GM18909 (cell line): ENCODE measurements around the gene SRGAP3.

ENCODE experiments used
- ATAC-seq: cut with Tn5 transposase; IDR thresholded peaks from one replicate; pipeline ENCODE4 v1.9.1; 2021; ENCODE audit warnings: mild to moderate bottlenecking; ENCODE audit not compliant: unreplicated experiment, poor library complexity

The SRGAP3 gene

GRCh38 chr3:9183811-9184460 lies 65.5 kb downstream of the SRGAP3 start:
- ATAC-seq: no peak

DNA sequence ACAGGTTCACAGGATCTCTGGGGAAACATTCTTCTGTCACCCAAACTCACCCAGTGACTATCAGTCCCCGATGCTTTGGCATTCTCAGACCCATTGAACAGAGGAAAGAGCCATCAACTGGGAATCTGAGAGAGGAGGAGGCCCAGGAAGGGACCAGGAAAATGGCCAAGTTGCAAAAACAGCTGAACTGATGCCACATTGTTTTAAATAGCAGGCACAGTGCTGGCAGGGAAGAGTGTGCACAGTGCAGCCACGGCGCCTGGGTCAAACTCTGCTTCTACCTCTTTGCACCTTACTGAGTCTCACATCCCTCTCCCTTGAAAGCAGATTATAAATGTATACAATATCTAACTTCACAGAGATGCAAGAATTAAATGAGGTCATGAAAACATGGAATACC lies 66.4 kb downstream of the SRGAP3 start:
- no peak for ATAC-seq

GRCh38 chr3:9180764-9181117 lies 68.7 kb downstream of the SRGAP3 start:
- peak; percentile 31 for ATAC-seq

DNA sequence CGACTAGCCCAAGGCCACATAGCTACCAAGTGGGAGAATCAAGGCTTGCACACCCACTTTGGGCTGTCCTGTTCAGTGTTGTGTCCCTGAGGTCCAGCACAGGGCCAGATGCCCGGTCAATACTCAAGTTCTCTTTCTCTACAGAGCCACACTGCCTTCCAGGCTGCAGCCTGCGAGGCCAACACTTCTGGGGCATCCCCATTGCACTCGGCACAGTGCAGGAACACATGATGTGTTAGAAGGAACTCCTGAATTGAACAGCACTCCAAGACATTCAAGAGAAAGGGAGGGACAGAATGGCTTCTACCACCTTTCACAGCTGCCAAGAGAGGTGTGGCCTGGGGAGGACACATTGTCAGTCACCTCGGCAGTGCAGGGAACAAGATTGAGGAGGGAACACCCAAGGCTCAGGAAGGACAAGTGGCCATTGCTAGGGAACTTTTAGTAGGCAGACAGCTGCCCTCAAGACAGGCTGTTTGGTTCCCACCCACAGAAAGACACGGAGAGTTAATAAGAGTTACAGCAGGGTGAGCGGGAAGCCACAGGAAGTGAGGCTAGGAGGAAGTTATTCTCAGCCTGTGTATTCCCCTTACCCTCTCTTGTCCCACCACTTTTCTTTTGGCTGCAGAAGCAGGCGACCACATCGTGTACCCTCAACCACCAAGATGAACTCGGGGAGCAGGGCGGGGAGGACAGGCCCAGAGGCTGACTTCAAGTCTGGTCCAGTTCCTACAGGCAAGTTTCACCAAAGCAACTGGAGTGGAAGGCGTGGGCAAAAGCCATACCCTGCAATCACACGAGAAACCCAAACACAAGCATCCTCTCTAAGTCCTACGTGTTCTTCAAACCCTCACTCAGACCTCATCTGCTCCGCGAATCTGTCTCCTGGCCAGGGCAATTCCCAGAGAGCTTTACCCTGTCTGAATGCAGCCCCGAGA lies 69.4 kb downstream of the SRGAP3 start:
- ATAC-seq: peak; percentile 63

DNA sequence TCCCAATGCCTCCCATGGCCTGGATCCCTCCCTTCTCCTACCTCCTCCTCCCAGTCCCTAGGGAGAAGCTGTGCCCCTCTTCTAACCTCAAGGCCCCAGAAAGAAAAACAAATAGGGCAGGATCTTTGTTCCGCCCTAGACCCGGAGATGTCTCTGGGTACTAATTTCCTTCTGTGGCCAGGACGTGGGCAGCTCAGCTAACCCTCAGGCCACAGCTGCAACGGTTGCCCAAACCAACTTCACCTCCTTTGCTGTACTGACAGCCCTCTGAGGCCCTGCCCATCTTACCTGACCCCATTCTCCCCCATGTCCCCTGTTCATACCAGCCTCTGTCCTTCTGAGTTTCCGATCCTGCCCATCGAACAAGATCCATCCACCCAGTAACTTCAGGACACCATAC lies 70.7 kb downstream of the SRGAP3 start:
- no peak for ATAC-seq

- no peak for ATAC-seq
Observed at GRCh38 chr3:9175421-9175820, 74.0 kb downstream of the SRGAP3 start.

- no peak for ATAC-seq
Observed at GRCh38 chr3:9173445-9173844, 76.0 kb downstream of the SRGAP3 start.

- ATAC-seq: no peak
Observed at GRCh38 chr3:9172851-9173321, 76.6 kb downstream of the SRGAP3 start.

- ATAC-seq: no peak
Observed at GRCh38 chr3:9170851-9171160, 78.6 kb downstream of the SRGAP3 start.

- no peak for ATAC-seq
Observed at GRCh38 chr3:9169956-9170850, 79.2 kb downstream of the SRGAP3 start.

DNA sequence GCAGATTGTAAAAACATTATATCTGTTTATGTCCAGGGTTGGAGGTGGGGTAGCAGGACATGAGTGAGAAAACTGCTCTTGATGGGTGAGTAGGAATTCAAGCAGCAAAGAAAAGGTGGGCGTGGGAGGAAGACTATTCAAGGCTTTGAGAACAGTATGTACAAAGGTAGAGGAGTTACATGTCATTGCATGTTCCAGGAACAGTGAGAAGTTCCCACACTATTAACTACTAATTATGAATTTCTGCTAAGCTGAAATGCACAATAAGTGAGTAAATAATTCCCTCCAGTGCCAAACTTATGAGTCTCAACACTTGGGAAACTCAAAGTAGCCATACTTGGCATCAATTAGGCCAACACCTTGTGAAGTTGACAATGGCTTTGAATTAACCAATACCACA lies 80.1 kb downstream of the SRGAP3 start:
- no peak for ATAC-seq

GRCh38 chr3:9168241-9168741 lies 81.2 kb downstream of the SRGAP3 start:
- ATAC-seq: peak; percentile 99

GRCh38 chr3:9167222-9167621 lies 82.2 kb downstream of the SRGAP3 start:
- no peak for ATAC-seq

GRCh38 chr3:9165421-9165820 lies 84.0 kb downstream of the SRGAP3 start:
- no peak for ATAC-seq

DNA sequence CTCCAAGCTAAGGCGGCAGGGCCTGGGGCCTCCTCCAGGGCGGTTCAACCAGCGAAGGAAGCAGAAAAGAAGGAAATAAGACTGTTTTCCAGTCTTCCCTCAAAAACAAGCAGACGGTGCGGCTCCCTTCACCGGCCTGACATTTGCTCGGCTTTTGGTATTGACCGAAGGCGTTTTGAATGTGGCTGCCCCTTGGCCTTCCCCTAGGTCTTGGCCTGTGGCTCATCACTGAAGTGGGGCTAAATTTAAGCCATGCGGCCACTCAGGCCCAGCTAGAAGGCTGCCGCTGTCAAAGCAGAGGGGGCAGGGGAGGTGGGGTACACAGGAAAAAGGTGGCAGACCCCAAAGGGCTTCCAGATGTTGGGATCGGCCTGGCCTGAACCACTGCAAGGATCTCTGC lies 86.2 kb downstream of the SRGAP3 start:
- ATAC-seq: no peak

- ATAC-seq: no peak
Observed at GRCh38 chr3:9161811-9162210, 87.6 kb downstream of the SRGAP3 start.

GRCh38 chr3:9161298-9161697 lies 88.1 kb downstream of the SRGAP3 start:
- no peak for ATAC-seq

- no peak for ATAC-seq
Observed at GRCh38 chr3:9158865-9159630, 90.4 kb downstream of the SRGAP3 start.

- ATAC-seq: no peak
Observed at GRCh38 chr3:9157651-9158362, 91.6 kb downstream of the SRGAP3 start.
